ENCODE results near the gene ONECUT1. TPM values are rescaled to one million over a fixed set of nuclear protein-coding genes. Genes with fewer than 3 reads are reported as not detected.

The ONECUT1 gene
- total RNA-seq, 1 experiment from 2014 or later: 35.9 TPM

GRCh38 chr15:52733696-52734255 lies 56.4 kb downstream of the ONECUT1 start:
- Mint-ChIP-seq H3K27me3 (ENCODE audit: low read depth) (peaks cover under 1% of the 10 kb centered on the region; the same call in 1 of the 2 replicates), H3K9me3 (peaks cover 5% of the 10 kb centered on the region), H3K4me3 (no peak overlapping the region), H3K36me3 (peaks cover 4% of the 10 kb centered on the region), H3K27ac (no peak overlapping the region), H3K4me1 (peaks cover 34% of the 10 kb centered on the region)
- ChIA-PET POLR2A (interaction anchor here (1.6 kb wide), 1 partner anchor 472 kb away, joined by 5 read pairs; no protein-coding TSS in a partner anchor), CTCF (interaction anchor here (0.7 to 1.9 kb wide), 5 partner anchors 32 to 517 kb away, joined by 3 to 11 read pairs (median 4); no protein-coding TSS in a partner anchor)
- 0 out of 2 replicates have a peak, but pooled peaks have one; percentile 12 for ATAC-seq
- no peak for DNase-seq (ENCODE audit: low spot score)
- no peak for TF ChIP-seq ETV6 (CRISPR knock-in tag; IDR thresholded peaks at IDR 0.05)
- TF ChIP-seq ZNF512 (CRISPR knock-in tag; IDR thresholded peaks at IDR 0.05; ENCODE audit: borderline replicate concordance): no peak
- TF ChIP-seq TP53 (CRISPR knock-in tag; IDR thresholded peaks at IDR 0.05): no peak
- TF ChIP-seq FOXK1 (CRISPR knock-in tag; IDR thresholded peaks at IDR 0.05): no peak
- TF ChIP-seq, protein P1, sequence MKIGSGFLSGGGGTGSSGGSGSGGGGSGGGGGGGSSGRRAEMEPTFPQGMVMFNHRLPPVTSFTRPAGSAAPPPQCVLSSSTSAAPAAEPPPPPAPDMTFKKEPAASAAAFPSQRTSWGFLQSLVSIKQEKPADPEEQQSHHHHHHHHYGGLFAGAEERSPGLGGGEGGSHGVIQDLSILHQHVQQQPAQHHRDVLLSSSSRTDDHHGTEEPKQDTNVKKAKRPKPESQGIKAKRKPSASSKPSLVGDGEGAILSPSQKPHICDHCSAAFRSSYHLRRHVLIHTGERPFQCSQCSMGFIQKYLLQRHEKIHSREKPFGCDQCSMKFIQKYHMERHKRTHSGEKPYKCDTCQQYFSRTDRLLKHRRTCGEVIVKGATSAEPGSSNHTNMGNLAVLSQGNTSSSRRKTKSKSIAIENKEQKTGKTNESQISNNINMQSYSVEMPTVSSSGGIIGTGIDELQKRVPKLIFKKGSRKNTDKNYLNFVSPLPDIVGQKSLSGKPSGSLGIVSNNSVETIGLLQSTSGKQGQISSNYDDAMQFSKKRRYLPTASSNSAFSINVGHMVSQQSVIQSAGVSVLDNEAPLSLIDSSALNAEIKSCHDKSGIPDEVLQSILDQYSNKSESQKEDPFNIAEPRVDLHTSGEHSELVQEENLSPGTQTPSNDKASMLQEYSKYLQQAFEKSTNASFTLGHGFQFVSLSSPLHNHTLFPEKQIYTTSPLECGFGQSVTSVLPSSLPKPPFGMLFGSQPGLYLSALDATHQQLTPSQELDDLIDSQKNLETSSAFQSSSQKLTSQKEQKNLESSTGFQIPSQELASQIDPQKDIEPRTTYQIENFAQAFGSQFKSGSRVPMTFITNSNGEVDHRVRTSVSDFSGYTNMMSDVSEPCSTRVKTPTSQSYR (CRISPR knock-in tag; IDR thresholded peaks at IDR 0.05): no peak
- TF ChIP-seq EMX1 (CRISPR knock-in tag; IDR thresholded peaks at IDR 0.05): no peak
- no peak for TF ChIP-seq ATF3 (CRISPR knock-in tag; conservative IDR thresholded peaks at IDR 0.05)
- TF ChIP-seq ZNF121 (CRISPR knock-in tag; IDR thresholded peaks at IDR 0.05): no peak
- TF ChIP-seq, protein P2, sequence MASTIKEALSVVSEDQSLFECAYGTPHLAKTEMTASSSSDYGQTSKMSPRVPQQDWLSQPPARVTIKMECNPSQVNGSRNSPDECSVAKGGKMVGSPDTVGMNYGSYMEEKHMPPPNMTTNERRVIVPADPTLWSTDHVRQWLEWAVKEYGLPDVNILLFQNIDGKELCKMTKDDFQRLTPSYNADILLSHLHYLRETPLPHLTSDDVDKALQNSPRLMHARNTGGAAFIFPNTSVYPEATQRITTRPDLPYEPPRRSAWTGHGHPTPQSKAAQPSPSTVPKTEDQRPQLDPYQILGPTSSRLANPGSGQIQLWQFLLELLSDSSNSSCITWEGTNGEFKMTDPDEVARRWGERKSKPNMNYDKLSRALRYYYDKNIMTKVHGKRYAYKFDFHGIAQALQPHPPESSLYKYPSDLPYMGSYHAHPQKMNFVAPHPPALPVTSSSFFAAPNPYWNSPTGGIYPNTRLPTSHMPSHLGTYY (CRISPR knock-in tag; IDR thresholded peaks at IDR 0.05): no peak
- no peak for TF ChIP-seq NFYB (CRISPR knock-in tag; conservative IDR thresholded peaks at IDR 0.05; ENCODE audit: low read depth)
- TF ChIP-seq TEAD4 (CRISPR knock-in tag; IDR thresholded peaks at IDR 0.05): no peak
- TF ChIP-seq NR2C2 (CRISPR knock-in tag; IDR thresholded peaks at IDR 0.05): no peak
- TF ChIP-seq CREM (CRISPR knock-in tag; IDR thresholded peaks at IDR 0.05): no peak
- TF ChIP-seq ZSCAN18 (CRISPR knock-in tag; IDR thresholded peaks at IDR 0.05): no peak
- TF ChIP-seq, protein P3, sequence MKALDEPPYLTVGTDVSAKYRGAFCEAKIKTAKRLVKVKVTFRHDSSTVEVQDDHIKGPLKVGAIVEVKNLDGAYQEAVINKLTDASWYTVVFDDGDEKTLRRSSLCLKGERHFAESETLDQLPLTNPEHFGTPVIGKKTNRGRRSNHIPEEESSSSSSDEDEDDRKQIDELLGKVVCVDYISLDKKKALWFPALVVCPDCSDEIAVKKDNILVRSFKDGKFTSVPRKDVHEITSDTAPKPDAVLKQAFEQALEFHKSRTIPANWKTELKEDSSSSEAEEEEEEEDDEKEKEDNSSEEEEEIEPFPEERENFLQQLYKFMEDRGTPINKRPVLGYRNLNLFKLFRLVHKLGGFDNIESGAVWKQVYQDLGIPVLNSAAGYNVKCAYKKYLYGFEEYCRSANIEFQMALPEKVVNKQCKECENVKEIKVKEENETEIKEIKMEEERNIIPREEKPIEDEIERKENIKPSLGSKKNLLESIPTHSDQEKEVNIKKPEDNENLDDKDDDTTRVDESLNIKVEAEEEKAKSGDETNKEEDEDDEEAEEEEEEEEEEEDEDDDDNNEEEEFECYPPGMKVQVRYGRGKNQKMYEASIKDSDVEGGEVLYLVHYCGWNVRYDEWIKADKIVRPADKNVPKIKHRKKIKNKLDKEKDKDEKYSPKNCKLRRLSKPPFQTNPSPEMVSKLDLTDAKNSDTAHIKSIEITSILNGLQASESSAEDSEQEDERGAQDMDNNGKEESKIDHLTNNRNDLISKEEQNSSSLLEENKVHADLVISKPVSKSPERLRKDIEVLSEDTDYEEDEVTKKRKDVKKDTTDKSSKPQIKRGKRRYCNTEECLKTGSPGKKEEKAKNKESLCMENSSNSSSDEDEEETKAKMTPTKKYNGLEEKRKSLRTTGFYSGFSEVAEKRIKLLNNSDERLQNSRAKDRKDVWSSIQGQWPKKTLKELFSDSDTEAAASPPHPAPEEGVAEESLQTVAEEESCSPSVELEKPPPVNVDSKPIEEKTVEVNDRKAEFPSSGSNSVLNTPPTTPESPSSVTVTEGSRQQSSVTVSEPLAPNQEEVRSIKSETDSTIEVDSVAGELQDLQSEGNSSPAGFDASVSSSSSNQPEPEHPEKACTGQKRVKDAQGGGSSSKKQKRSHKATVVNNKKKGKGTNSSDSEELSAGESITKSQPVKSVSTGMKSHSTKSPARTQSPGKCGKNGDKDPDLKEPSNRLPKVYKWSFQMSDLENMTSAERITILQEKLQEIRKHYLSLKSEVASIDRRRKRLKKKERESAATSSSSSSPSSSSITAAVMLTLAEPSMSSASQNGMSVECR (CRISPR knock-in tag; IDR thresholded peaks at IDR 0.05; ENCODE audit: borderline replicate concordance): no peak
- TF ChIP-seq TEAD1 (CRISPR knock-in tag; IDR thresholded peaks at IDR 0.05): no peak
- TF ChIP-seq ZNF219 (CRISPR knock-in tag; IDR thresholded peaks at IDR 0.05; ENCODE audit: borderline replicate concordance): no peak
- TF ChIP-seq ZNF416 (CRISPR knock-in tag; IDR thresholded peaks at IDR 0.05): no peak
- no peak for TF ChIP-seq NFATC4 (CRISPR knock-in tag; IDR thresholded peaks at IDR 0.05)
- TF ChIP-seq, protein P4, sequence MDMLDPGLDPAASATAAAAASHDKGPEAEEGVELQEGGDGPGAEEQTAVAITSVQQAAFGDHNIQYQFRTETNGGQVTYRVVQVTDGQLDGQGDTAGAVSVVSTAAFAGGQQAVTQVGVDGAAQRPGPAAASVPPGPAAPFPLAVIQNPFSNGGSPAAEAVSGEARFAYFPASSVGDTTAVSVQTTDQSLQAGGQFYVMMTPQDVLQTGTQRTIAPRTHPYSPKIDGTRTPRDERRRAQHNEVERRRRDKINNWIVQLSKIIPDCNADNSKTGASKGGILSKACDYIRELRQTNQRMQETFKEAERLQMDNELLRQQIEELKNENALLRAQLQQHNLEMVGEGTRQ (CRISPR knock-in tag; IDR thresholded peaks at IDR 0.05): no peak
